WTC11 (cell line): Measurements from ENCODE around the gene RABGEF1. TPM values are rescaled to one million over a fixed set of nuclear protein-coding genes. Genes with fewer than 3 reads are reported as not detected.

Experiments used
- ATAC-seq: fragments of 200-7000 bp; cut with Tn5 transposase; 2 replicates; pipeline ENCODE4 v1.10.0; 2021; ENCODE audit warnings: mild to moderate bottlenecking, moderate library complexity
- CTCF ChIA-PET: fragments of 300-600 bp; sonication (Branson Sonifier 250); formaldehyde crosslinking; loops from one replicate; lab custom pipeline; 2021; ENCODE audit warnings: antibody characterized with exemption; lab: Charles Lee
- POLR2A ChIA-PET: fragments of 350-600 bp; sonication (Branson Sonifier 250); formaldehyde crosslinking; loops from one replicate; lab custom pipeline; 2021; ENCODE audit warnings: antibody characterized with exemption; lab: Charles Lee
- DNase-seq: peaks from one replicate; pipeline ENCODE4 v3.0.0; 2021; ENCODE audit warnings: low spot score
- H3K27ac Mint-ChIP-seq: 2 replicates; pipeline ENCODE4 v1.8.0; 2021; ENCODE audit warnings: mixed read lengths
- H3K27me3 Mint-ChIP-seq: 2 replicates; pipeline ENCODE4 v1.8.0; 2021; ENCODE audit warnings: low read depth, mild to moderate bottlenecking, moderate library complexity, mixed read lengths
- H3K36me3 Mint-ChIP-seq: 2 replicates; pipeline ENCODE4 v1.8.0; 2021; ENCODE audit warnings: mixed read lengths
- H3K4me1 Mint-ChIP-seq: 2 replicates; pipeline ENCODE4 v1.8.0; 2022; ENCODE audit warnings: mixed read lengths
- H3K4me3 Mint-ChIP-seq: 2 replicates; pipeline ENCODE4 v1.8.0; 2021; ENCODE audit warnings: mild to moderate bottlenecking, moderate library complexity, mixed read lengths
- H3K9me3 Mint-ChIP-seq: 2 replicates; pipeline ENCODE4 v1.8.0; 2021; ENCODE audit warnings: mixed read lengths
- ARID4B ChIP-seq: sonication (generic); formaldehyde crosslinking; IDR thresholded peaks from 2 replicates; pipeline ENCODE4 v1.8.0; 2023; ENCODE audit warnings: missing genetic modification reagents, mild to moderate bottlenecking, borderline replicate concordance
- ATF3 ChIP-seq: sonication (generic); formaldehyde crosslinking; conservative IDR thresholded peaks from 2 replicates; pipeline ENCODE4 v1.8.1; 2022; ENCODE audit warnings: mild to moderate bottlenecking, missing genetic modification reagents
- ATF6 ChIP-seq: sonication (generic); formaldehyde crosslinking; IDR thresholded peaks from 2 replicates; pipeline ENCODE4 v1.8.1; 2023; ENCODE audit warnings: mild to moderate bottlenecking, missing genetic modification reagents
- CBFB ChIP-seq: sonication (generic); formaldehyde crosslinking; IDR thresholded peaks from 2 replicates; pipeline ENCODE4 v1.8.1; 2022; ENCODE audit warnings: mild to moderate bottlenecking, low read depth, missing genetic modification reagents
- CDX4 ChIP-seq: fragments of 250-450 bp; sonication (Bioruptor Pico); IDR thresholded peaks from 2 replicates; pipeline ENCODE4 v1.9.0; 2021; ENCODE audit warnings: moderate library complexity, mild to moderate bottlenecking, inconsistent platforms, borderline replicate concordance
- JAZF1 ChIP-seq: fragments of 250-450 bp; sonication (Bioruptor Pico); IDR thresholded peaks from 2 replicates; pipeline ENCODE4 v1.9.0; 2021; ENCODE audit warnings: moderate library complexity, mild to moderate bottlenecking, inconsistent platforms
- NFATC4 ChIP-seq: fragments of 250-450 bp; sonication (Bioruptor Pico); IDR thresholded peaks from 2 replicates; pipeline ENCODE4 v1.9.0; 2021; ENCODE audit warnings: mild to moderate bottlenecking
- OVOL2 ChIP-seq: fragments of 250-450 bp; sonication (Bioruptor Pico); IDR thresholded peaks from 2 replicates; pipeline ENCODE4 v1.9.0; 2021; ENCODE audit warnings: mild to moderate bottlenecking, borderline replicate concordance
- PRDM15 ChIP-seq: sonication (generic); formaldehyde crosslinking; IDR thresholded peaks from 2 replicates; pipeline ENCODE4 v1.8.0; 2022; ENCODE audit warnings: missing genetic modification reagents
- RELA ChIP-seq: sonication (generic); formaldehyde crosslinking; IDR thresholded peaks from 2 replicates; pipeline ENCODE4 v1.8.1; 2022; ENCODE audit warnings: missing genetic modification reagents, mild to moderate bottlenecking, borderline replicate concordance
- SOX15 ChIP-seq: fragments of 250-450 bp; sonication (Bioruptor Pico); IDR thresholded peaks from 2 replicates; pipeline ENCODE4 v1.9.0; 2021; ENCODE audit warnings: mild to moderate bottlenecking
- ZMAT4 ChIP-seq: fragments of 250-450 bp; sonication (Bioruptor Pico); IDR thresholded peaks from 2 replicates; pipeline ENCODE4 v1.9.0; 2021; ENCODE audit warnings: mild to moderate bottlenecking
- ZNF219 ChIP-seq: sonication (generic); formaldehyde crosslinking; IDR thresholded peaks from 2 replicates; pipeline ENCODE4 v1.8.0; 2023; ENCODE audit warnings: missing genetic modification reagents, mild to moderate bottlenecking, borderline replicate concordance
- ZNF416 ChIP-seq: fragments of 250-450 bp; sonication (Bioruptor Pico); IDR thresholded peaks from 2 replicates; pipeline ENCODE4 v1.9.0; 2021; ENCODE audit warnings: mild to moderate bottlenecking, inconsistent platforms
- total RNA-seq: library from RNA; stranded (reverse); gene quantifications from 3 replicates; pipeline ENCODE4 v1.2.3, GENCODE V29; 2021

RABGEF1 gene
- total RNA-seq, 1 experiment from 2014 or later = 18.1 TPM

- no peak for TF ChIP-seq ARID4B (CRISPR knock-in tag)
- TF ChIP-seq PRDM15 (CRISPR knock-in tag) = no peak
- no peak for TF ChIP-seq CBFB
These were observed 36.4 kb downstream of the RABGEF1 start (continued) for GRCh38 chr7:66776800-66777442.

- Mint-ChIP-seq H3K9me3 (no peaks in the 10 kb centered on the region), H3K4me3 (no peak overlapping the region), H3K4me1 (no peaks in the 10 kb centered on the region), H3K36me3 (peaks cover 41% of the 10 kb centered on the region), H3K27ac (no peak overlapping the region), H3K27me3 (no peaks in the 10 kb centered on the region)
- no peak for DNase-seq
- ChIA-PET CTCF (no interaction called here), POLR2A (no interaction called here)
- TF ChIP-seq RELA (CRISPR knock-in tag) (no peak), ZNF219 (no peak), SOX15 (CRISPR knock-in tag) (no peak), ATF6 (no peak), OVOL2 (CRISPR knock-in tag) (no peak), CDX4 (no peak), JAZF1 (CRISPR knock-in tag) (no peak), ATF3 (CRISPR knock-in tag) (no peak), ZMAT4 (CRISPR knock-in tag) (no peak), NFATC4 (no peak), ZNF416 (no peak)
- no peak for ATAC-seq
These were observed 37.7 kb downstream of the RABGEF1 start for GRCh38 chr7:66778201-66778600.
